ENCODE data around the gene TIMP4. TPM values are rescaled to one million over a fixed set of nuclear protein-coding genes. Genes with fewer than 3 reads are reported as not detected.

TIMP4 gene
- total RNA-seq, 1 donor from 2014 or later = 5.2 TPM

DNA sequence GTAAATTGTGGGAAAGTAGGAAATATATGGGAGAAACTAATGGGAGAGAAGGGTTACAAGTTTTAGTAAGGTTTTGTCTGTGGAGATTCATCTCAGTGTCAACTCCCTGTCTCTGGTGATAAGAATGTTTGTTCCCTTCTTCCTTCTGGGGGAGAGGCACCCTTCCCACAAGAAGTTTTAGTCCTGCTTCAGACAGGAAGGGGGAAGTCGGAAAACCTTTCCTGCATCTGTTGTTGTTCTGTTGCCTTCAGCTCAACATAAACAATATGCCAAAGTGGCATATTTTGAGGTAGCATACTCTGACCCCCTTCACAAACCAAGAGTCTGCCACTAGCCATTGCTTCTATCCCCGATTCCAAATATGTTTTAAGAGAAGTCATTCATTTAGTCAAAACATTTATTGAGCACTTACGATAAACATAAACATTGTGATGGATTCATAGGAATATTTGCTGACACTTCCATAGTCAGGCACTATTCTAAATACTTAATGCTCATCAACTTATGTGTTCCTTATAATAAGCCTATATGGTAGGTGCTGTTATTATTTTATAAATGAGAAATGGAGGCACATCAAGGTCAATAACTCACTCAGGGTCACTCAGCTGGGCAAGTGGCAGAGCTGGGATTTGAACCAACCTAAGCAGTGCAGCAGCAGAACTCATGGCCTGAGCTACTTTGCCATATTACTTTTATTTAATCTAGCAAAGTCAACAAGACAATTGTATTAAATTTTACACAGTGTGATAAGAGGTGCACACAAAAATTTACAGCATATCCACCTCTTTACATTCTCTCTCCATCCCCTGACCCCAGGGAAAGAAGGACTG lies 34.2 kb upstream of the TIMP4 start:
- DNase-seq (no peak), ATAC-seq (no peak)
- H3K27ac ChIP-seq = no peak overlapping the region
- peaks cover 46% of the 10 kb centered on the region for H3K4me1 ChIP-seq
- H3K9me3 ChIP-seq = no peaks in the 10 kb centered on the region
- H3K27me3 ChIP-seq (ENCODE audit: low read depth) = no peaks in the 10 kb centered on the region
- intact Hi-C loops (cut with DNase I) = no loop called here
- no peak overlapping the region for H3K4me3 ChIP-seq
- H3K36me3 ChIP-seq = no peaks in the 10 kb centered on the region
- TF ChIP-seq, protein P1, sequence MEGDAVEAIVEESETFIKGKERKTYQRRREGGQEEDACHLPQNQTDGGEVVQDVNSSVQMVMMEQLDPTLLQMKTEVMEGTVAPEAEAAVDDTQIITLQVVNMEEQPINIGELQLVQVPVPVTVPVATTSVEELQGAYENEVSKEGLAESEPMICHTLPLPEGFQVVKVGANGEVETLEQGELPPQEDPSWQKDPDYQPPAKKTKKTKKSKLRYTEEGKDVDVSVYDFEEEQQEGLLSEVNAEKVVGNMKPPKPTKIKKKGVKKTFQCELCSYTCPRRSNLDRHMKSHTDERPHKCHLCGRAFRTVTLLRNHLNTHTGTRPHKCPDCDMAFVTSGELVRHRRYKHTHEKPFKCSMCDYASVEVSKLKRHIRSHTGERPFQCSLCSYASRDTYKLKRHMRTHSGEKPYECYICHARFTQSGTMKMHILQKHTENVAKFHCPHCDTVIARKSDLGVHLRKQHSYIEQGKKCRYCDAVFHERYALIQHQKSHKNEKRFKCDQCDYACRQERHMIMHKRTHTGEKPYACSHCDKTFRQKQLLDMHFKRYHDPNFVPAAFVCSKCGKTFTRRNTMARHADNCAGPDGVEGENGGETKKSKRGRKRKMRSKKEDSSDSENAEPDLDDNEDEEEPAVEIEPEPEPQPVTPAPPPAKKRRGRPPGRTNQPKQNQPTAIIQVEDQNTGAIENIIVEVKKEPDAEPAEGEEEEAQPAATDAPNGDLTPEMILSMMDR (IDR thresholded peaks at IDR 0.05) = no peak

DNA sequence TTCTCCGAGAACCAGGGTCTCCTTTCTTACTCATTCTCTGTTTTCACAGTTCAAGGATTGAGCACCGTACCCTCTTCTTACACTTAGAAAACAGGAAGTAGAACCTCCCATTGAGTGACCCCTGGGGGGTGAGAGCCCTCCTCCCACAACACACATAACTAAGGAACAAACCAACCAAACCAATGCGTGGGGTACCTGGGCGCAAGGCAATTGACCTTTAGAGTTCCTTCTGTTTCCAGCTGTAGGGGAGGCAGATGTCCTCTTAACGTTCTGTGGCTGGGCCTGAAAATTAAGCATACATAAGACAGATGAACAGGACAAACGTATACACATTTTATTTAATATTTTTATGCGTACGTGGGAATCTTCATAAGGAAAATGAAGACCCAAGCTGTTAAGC lies 33.5 kb upstream of the TIMP4 start:
- Histone ChIP-seq H3K36me3 (no peaks in the 10 kb centered on the region), H3K4me1 (peaks cover 50% of the 10 kb centered on the region), H3K9me3 (no peaks in the 10 kb centered on the region), H3K27ac (no peak overlapping the region), H3K4me3 (no peak overlapping the region), H3K27me3 (ENCODE audit: low read depth) (no peaks in the 10 kb centered on the region)
- intact Hi-C loops (cut with DNase I) = no loop called here
- TF ChIP-seq, protein P1 (IDR thresholded peaks at IDR 0.05) = no peak
- ATAC-seq (no peak), DNase-seq (no peak)

DNA sequence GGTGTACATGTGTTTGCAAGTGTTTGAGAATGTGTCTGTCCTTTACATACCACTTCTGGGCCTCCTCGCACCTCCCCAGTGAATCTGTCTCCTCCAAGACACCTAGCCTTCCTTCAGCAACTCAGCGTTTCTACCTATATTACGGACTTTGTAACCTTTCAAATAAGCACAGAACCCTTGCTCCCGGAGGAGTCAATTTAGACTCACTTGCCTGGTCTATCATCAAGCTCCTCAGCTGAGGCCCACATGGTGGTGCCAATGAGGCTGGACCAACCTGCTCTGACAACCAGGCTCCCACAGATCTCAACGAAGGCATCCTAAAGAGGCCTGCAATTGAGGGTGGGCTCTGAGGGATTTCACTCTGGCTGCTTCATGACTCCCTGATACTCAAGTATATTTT lies 32.8 kb upstream of the TIMP4 start:
- TF ChIP-seq, protein P1 (IDR thresholded peaks at IDR 0.05) = no peak
- Histone ChIP-seq H3K27me3 (ENCODE audit: low read depth) (no peaks in the 10 kb centered on the region), H3K9me3 (no peaks in the 10 kb centered on the region), H3K36me3 (no peaks in the 10 kb centered on the region), H3K4me1 (peaks cover 51% of the 10 kb centered on the region), H3K27ac (no peak overlapping the region), H3K4me3 (no peak overlapping the region)
- no peak for ATAC-seq
- no peak for DNase-seq
- intact Hi-C loops (cut with DNase I) = no loop called here

DNA sequence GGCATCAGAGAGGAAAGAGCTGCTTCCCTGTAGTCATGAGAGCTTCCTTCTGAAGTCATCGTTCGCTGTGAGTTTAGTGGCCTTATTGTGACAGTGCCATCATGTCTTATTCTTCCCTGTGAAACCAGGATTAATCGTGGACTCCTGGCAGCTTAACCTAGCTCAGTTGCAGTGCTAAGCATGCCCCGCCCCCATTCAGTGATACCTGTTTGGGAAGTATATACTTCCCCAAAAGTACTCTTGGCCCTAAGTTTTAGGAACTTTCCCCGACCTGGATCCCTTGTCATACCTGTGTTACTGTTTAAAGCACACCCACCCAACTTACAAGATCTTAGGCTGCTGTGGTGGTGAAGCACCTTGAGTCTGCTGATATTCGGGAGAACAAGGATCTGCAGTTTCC lies 32.1 kb upstream of the TIMP4 start:
- Histone ChIP-seq H3K36me3 (no peaks in the 10 kb centered on the region), H3K9me3 (no peaks in the 10 kb centered on the region), H3K27ac (no peak overlapping the region), H3K4me3 (no peak overlapping the region), H3K27me3 (ENCODE audit: low read depth) (no peaks in the 10 kb centered on the region), H3K4me1 (peaks cover 51% of the 10 kb centered on the region)
- no peak for DNase-seq
- no peak for ATAC-seq
- TF ChIP-seq, protein P1 (IDR thresholded peaks at IDR 0.05) = no peak
- intact Hi-C loops (cut with DNase I) = no loop called here

DNA sequence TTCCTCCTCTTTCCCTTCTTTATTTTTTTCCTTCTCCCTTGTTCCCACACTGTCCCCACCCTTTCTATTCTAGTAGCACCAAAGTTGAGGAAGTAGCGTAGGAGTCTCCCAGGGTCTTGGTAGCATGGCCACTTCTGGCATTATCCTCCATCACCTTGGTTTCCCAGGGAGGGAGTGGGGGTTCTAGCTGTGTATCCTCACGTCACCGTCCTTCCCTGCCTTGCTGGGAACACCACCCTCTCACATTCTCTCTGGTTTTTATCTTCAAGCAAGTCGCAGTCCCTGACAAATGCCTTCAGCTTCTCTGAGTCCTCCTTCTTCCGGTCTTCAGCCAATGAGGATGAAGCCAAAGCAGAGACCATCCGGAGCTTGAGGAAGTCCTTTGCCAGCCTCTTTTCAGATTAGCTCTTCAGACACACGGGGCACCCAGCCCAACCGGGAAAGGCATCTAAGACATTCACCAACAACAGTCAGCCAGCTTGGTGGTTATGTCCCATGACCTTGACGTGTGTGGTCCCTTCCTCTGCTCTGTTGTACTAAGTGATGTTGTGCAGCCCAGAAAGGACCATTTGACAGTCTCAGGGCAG lies 31.6 kb upstream of the TIMP4 start:
- DNase-seq (no peak), ATAC-seq (no peak)
- no peaks in the 10 kb centered on the region for H3K27me3 ChIP-seq (ENCODE audit: low read depth)
- intact Hi-C loops (cut with DNase I) = no loop called here
- H3K4me3 ChIP-seq = no peak overlapping the region
- no peaks in the 10 kb centered on the region for H3K36me3 ChIP-seq
- no peak overlapping the region for H3K27ac ChIP-seq
- TF ChIP-seq, protein P1 (IDR thresholded peaks at IDR 0.05) = no peak
- H3K9me3 ChIP-seq = no peaks in the 10 kb centered on the region
- H3K4me1 ChIP-seq = peaks cover 51% of the 10 kb centered on the region
